GM12864 (cell line): Measurements from ENCODE around the gene ARL5B.
A peak's percentile ranks its signal among the peaks of the same experiment; 100 is the strongest.
"Not testable (repeated sequence)": the region's sequence is repeated elsewhere in the genome, so short reads cannot be mapped to it uniquely, and the experiment has no call there.

Experiments
- DNase-seq: peaks from one replicate; pipeline ENCODE4 v3.0.0-alpha.2; 2011; ENCODE audit warnings: low read depth
- H3K4me3 ChIP-seq: 2 replicates; pipeline ENCODE4 v1.5.1; 2011; ENCODE audit warnings: mild to moderate bottlenecking, low read depth, low read length, control low read depth
- TF ChIP-seq, protein P1 (sequence below): IDR thresholded peaks from 2 replicates; pipeline ENCODE4 v1.5.1; 2011; ENCODE audit warnings: low read depth, mild to moderate bottlenecking, moderate library complexity, low read length, control low read depth, inconsistent platforms; ENCODE audit errors: missing control alignments

Gene ARL5B

DNA sequence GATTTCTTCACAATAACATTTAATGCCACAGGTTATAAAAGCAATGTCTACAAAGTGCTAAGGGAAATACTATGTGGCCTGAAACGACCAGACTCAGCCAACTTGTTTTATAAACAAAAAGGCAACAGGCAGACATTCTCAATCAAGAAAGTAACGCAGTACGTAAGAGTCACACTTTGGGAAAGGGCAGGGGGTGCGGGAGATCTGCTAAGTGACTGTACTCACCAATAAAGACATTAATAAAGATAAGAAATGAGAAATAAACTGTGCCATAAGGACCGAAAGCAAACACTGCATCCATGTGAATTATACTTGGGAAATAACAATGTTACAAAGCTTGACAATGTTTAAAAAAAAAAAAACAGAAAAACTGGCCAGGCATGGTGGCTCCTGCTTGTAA, 33.3 kb upstream of the ARL5B start:
- DNase-seq: no peak
- TF ChIP-seq, protein P1, sequence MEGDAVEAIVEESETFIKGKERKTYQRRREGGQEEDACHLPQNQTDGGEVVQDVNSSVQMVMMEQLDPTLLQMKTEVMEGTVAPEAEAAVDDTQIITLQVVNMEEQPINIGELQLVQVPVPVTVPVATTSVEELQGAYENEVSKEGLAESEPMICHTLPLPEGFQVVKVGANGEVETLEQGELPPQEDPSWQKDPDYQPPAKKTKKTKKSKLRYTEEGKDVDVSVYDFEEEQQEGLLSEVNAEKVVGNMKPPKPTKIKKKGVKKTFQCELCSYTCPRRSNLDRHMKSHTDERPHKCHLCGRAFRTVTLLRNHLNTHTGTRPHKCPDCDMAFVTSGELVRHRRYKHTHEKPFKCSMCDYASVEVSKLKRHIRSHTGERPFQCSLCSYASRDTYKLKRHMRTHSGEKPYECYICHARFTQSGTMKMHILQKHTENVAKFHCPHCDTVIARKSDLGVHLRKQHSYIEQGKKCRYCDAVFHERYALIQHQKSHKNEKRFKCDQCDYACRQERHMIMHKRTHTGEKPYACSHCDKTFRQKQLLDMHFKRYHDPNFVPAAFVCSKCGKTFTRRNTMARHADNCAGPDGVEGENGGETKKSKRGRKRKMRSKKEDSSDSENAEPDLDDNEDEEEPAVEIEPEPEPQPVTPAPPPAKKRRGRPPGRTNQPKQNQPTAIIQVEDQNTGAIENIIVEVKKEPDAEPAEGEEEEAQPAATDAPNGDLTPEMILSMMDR: no peak

DNA sequence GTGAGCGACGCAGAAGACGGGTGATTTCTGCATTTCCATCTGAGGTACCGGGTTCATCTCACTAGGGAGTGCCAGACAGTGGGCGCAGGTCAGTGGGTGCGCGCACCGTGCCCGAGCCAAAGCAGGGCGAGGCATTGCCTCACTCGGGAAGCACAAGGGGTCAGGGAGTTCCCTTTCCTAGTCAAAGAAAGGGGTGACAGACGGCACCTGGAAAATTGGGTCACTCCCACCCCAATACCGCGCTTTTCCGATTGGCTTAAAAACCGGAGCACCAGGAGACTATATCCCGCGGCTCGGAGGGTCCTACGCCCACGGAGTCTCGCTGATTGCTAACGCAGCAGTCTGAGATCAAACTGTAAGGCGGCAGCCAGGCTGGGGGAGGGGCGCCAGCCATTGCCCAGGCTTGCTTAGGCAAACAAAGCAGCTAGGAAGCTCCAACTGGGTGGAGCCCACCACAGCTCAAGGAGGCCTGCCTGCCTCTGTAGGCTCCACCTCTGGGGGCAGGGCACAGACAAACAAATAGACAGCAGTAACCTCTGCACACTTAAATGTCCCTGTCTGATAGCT, 31.7 kb upstream of the ARL5B start:
- peak overlapping the region; percentile 66 for H3K4me3 ChIP-seq

More for the DNA sequence above, 33.3 kb upstream of the ARL5B start:
- no peak overlapping the region for H3K4me3 ChIP-seq

DNA sequence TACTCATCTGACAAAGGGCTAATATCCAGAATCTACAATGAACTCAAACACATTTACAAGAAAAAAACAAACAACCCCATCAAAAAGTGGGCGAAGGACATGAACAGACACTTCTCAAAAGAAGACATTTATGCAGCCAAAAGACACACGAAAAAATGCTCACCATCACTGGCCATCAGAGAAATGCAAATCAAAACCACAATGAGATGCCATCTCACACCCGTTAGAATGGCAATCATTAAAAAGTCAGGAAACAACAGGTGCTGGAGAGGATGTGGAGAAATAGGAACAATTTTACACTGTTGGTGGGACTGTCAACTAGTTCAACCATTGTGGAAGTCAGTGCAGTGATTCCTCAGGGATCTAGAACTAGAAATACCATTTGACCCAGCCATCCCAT, 26.7 kb upstream of the ARL5B start:
- H3K4me3 ChIP-seq, DNase-seq: not testable (repeated sequence)

More for the DNA sequence above, 31.7 kb upstream of the ARL5B start:
- DNase-seq: peak; percentile 51

DNA sequence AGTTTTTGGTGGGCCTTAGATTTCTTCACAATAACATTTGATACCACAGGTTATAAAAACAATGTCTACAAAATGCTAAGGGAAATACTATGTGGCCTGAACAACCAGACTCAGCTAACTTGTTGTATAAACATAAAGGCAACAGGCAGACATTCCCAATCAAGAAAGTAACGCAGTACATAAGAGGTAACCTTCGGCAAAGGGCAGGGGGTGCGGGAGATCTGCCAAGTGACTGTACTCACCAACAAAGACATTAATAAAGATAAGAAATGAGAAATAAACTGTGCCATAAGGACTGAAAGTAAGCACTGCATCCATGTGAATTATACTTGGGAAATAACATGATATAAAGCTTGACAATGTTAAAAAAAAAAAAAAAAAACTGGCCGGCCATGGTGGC, 23.2 kb upstream of the ARL5B start:
- no peak overlapping the region for H3K4me3 ChIP-seq
- TF ChIP-seq, protein P1: no peak
- no peak for DNase-seq

DNA sequence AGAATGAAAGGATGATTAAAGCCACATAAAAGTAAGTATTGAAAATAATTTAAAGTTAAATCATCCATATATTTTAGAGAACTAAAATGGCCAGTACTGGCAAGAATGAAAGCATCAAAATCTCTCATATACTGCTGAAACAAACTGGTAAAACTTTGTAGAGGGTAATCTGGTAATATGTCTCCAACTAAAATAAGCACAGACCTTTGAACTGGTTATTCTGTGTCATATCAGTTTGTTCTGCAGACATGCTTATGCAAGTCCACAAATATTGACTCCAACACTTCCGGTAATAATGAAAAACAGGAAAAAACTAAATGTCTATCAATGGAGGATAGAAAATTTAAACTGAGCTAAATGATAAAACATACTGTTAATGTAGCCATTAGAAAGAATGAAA, 21.8 kb upstream of the ARL5B start:
- DNase-seq, H3K4me3 ChIP-seq: not testable (repeated sequence)

DNA sequence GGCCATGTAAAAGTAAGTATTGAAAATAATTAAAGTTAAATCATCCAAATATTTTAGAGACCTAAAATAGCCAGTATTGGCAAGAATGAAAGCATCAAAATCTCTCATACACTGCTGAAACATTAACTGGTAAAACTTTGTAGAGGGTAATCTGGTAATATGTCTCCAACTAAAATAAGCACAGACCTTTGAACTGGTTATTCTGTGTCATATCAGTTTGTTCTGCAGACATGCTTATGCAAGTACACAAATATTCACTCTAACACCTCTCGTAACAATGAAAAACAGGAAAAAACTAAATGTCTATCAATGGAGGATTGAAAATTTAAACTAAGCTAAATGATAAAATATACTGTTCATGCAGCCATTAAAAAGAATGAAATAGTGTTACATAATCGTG, 19.5 kb upstream of the ARL5B start:
- H3K4me3 ChIP-seq, DNase-seq: not testable (repeated sequence)

DNA sequence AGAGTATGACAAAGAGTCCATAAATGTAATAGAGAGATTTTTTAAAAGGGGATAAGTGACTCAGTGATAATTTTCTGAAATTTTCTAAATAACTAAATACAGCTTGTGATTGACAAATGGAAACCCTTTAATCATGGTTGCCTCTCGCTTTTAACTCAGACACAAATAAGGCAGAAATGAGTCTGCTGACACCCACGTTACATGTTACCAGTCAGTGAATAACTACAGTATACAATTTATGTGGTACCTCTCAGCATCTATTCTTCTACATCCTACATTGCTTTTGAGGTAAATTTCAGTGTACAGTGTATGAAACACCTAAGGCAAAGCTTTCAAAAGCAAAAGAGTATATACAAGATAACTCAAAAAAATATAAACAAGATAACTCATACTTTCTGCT, 12.1 kb upstream of the ARL5B start:
- TF ChIP-seq, protein P1: no peak
- DNase-seq: no peak
- no peak overlapping the region for H3K4me3 ChIP-seq

DNA sequence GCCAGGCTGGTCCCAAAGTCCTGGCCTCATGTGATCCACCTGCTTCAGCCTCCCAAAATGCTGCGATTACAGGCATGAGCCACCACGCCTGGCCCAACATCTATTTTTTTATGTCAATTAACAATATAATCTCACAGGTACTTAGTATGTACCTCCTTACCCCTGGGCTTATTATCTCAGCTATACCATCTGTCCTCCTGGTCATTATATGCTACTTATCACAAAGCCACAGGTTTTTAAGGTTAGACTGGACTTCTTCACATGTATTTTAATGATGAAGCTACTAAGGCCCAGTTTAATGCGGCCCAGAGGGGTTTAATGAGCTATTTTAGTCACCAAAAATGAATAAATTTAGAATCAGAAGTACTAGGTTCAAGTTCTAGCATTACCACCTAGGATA, 11.3 kb upstream of the ARL5B start:
- no peak for DNase-seq
- no peak overlapping the region for H3K4me3 ChIP-seq
- TF ChIP-seq, protein P1: no peak

DNA sequence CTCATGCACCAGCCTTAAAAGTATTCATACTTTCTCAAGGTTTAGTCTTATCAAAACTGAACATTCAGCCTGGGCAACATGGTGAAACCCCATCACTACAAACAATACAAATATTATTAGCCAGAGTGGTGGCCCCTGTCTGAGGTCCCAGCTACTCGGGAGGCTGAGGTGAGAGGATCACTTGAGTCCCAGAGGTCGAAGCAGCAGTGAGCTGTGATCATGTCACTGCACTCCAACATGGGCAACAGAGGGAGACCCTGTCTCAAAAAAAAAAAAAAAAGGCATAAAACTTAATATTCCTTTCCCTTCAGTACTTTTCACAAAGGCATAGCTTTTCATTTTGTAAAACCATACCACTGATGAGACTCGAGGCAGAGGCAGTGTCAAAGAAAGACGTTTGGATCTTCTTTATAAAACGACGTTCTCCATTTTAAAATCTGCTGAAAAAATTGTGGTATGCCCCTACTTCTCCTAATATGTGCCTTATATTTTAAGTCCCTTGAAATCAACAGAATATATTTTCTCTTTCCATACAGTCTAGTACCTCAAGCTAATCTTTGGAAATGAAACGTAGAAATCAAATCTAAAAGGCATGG, 9.8 kb upstream of the ARL5B start:
- no peak for DNase-seq
- H3K4me3 ChIP-seq: peak overlapping the region; percentile 84
- TF ChIP-seq, protein P1: no peak
